MM.1S (cell line): ENCODE results near the gene SULT1A1.

Source experiments
- DNase-seq: peaks from one replicate; pipeline ENCODE4 v3.0.0-alpha.2; 2015
- H2AFZ ChIP-seq: fragments of 300-600 bp; sonication (generic); 2 replicates; pipeline ENCODE4 v1.6.0; 2016; ENCODE audit warnings: antibody characterized with exemption, low read length
- H3F3A ChIP-seq: fragments of 300-600 bp; sonication (generic); 2 replicates; pipeline ENCODE4 v1.6.1; 2016; ENCODE audit warnings: mild to moderate bottlenecking, antibody characterized with exemption, low read length, moderate library complexity, mixed read lengths; ENCODE audit not compliant: insufficient read depth
- H3K27ac ChIP-seq: fragments of 300-600 bp; sonication (generic); 2 replicates; pipeline ENCODE4 v1.5.1; 2016; ENCODE audit warnings: mild to moderate bottlenecking, low read length
- H3K27me3 ChIP-seq: fragments of 300-600 bp; sonication (generic); replicated peaks from 2 replicates; pipeline ENCODE4 v1.6.0; 2016; ENCODE audit warnings: low read length; ENCODE audit not compliant: insufficient read depth
- H3K36me3 ChIP-seq: fragments of 300-600 bp; sonication (generic); replicated peaks from 2 replicates; pipeline ENCODE4 v1.6.1; 2016; ENCODE audit warnings: mild to moderate bottlenecking, low read length, mixed read lengths; ENCODE audit not compliant: insufficient read depth
- H3K4me1 ChIP-seq: fragments of 300-600 bp; sonication (generic); 2 replicates; pipeline ENCODE4 v1.6.1; 2016; ENCODE audit warnings: low read length, mixed read lengths
- H3K4me2 ChIP-seq: fragments of 300-600 bp; sonication (generic); 2 replicates; pipeline ENCODE4 v1.6.0; 2016; ENCODE audit warnings: low read depth, low read length
- H3K4me3 ChIP-seq: fragments of 300-600 bp; sonication (generic); 2 replicates; pipeline ENCODE4 v1.5.1; 2016; ENCODE audit warnings: low read length, mixed read lengths
- H3K79me2 ChIP-seq: fragments of 300-600 bp; sonication (generic); 2 replicates; pipeline ENCODE4 v1.6.1; 2016; ENCODE audit warnings: mixed run types, low read length, mixed read lengths
- H3K9ac ChIP-seq: fragments of 300-600 bp; sonication (generic); 2 replicates; pipeline ENCODE4 v1.6.1; 2016; ENCODE audit warnings: low read length, mixed read lengths
- H3K9me2 ChIP-seq: fragments of 300-600 bp; sonication (generic); replicated peaks from 2 replicates; pipeline ENCODE4 v1.6.1; 2016; ENCODE audit warnings: mild to moderate bottlenecking, low read length, mixed read lengths; ENCODE audit not compliant: insufficient read depth
- H3K9me3 ChIP-seq: fragments of 300-600 bp; sonication (generic); replicated peaks from 2 replicates; pipeline ENCODE4 v1.6.1; 2016; ENCODE audit warnings: mild to moderate bottlenecking, low read length, mixed read lengths; ENCODE audit not compliant: insufficient read depth
- H4K20me1 ChIP-seq: fragments of 300-600 bp; sonication (generic); 2 replicates; pipeline ENCODE4 v1.6.1; 2016; ENCODE audit warnings: mild to moderate bottlenecking, low read length, moderate library complexity, mixed read lengths; ENCODE audit not compliant: insufficient read depth
- CTCF ChIP-seq: fragments of 300-600 bp; sonication (generic); IDR thresholded peaks from 2 replicates; pipeline ENCODE4 v1.5.1; 2016; ENCODE audit warnings: antibody characterized with exemption, low read length, mixed read lengths
- EZH2 ChIP-seq: fragments of 300-600 bp; sonication (generic); optimal IDR thresholded peaks from 2 replicates; pipeline ENCODE3; 2017; ENCODE audit warnings: low read depth, mild to moderate bottlenecking, antibody characterized with exemption, low read length, mixed read lengths
- EZH2phosphoT487 ChIP-seq: fragments of 300-600 bp; sonication (generic); IDR thresholded peaks from 2 replicates; pipeline ENCODE4 v1.6.1; 2018; ENCODE audit warnings: antibody characterized with exemption, low read length

SULT1A1 gene

GRCh38 chr16:28573738-28574718, 35.8 kb downstream of the SULT1A1 start:
- TF ChIP-seq EZH2 (no peak), CTCF (no peak), EZH2phosphoT487 (no peak)
- no peak for DNase-seq
- H3K4me3 ChIP-seq = no peak overlapping the region
- H3F3A ChIP-seq = no peaks in the 10 kb centered on the region
- H3K4me1 ChIP-seq = no peaks in the 10 kb centered on the region
- no peak overlapping the region for H2AFZ ChIP-seq
- no peaks in the 10 kb centered on the region for H3K79me2 ChIP-seq
- H4K20me1 ChIP-seq = no peaks in the 10 kb centered on the region
- H3K4me2 ChIP-seq = no peak overlapping the region
- H3K9me3 ChIP-seq = no peaks in the 10 kb centered on the region
- H3K27ac ChIP-seq = no peak overlapping the region
- no peaks in the 10 kb centered on the region for H3K36me3 ChIP-seq
- no peak overlapping the region for H3K9ac ChIP-seq
- H3K27me3 ChIP-seq = no peaks in the 10 kb centered on the region
- H3K9me2 ChIP-seq = no peaks in the 10 kb centered on the region

GRCh38 chr16:28572696-28573510, 36.9 kb downstream of the SULT1A1 start:
- no peaks in the 10 kb centered on the region for H4K20me1 ChIP-seq
- no peak overlapping the region for H2AFZ ChIP-seq
- no peaks in the 10 kb centered on the region for H3K36me3 ChIP-seq
- TF ChIP-seq CTCF (no peak), EZH2 (no peak), EZH2phosphoT487 (no peak)
- no peaks in the 10 kb centered on the region for H3K9me3 ChIP-seq
- no peaks in the 10 kb centered on the region for H3K79me2 ChIP-seq
- H3K4me1 ChIP-seq = no peaks in the 10 kb centered on the region
- H3K4me2 ChIP-seq = no peak overlapping the region
- no peak for DNase-seq
- no peak overlapping the region for H3K27ac ChIP-seq
- no peak overlapping the region for H3K4me3 ChIP-seq
- no peaks in the 10 kb centered on the region for H3K9me2 ChIP-seq
- no peaks in the 10 kb centered on the region for H3K27me3 ChIP-seq
- H3K9ac ChIP-seq = no peak overlapping the region
- no peaks in the 10 kb centered on the region for H3F3A ChIP-seq

- Histone ChIP-seq H4K20me1 (no peaks in the 10 kb centered on the region), H3K9me3 (no peaks in the 10 kb centered on the region), H3K36me3 (no peaks in the 10 kb centered on the region), H2AFZ (no peak overlapping the region), H3K9ac (no peak overlapping the region), H3K4me3 (no peak overlapping the region), H3F3A (no peaks in the 10 kb centered on the region), H3K4me1 (no peaks in the 10 kb centered on the region), H3K4me2 (no peak overlapping the region), H3K9me2 (no peaks in the 10 kb centered on the region), H3K79me2 (0 out of 2 replicates have a peak, but pooled peaks cover 3% of the 10 kb centered on the region), H3K27me3 (no peaks in the 10 kb centered on the region), H3K27ac (no peak overlapping the region)
- TF ChIP-seq CTCF (no peak), EZH2phosphoT487 (no peak), EZH2 (no peak)
- DNase-seq = no peak
Observed at GRCh38 chr16:28569968-28570752, 39.7 kb downstream of the SULT1A1 start.
